Adipose tissue (tissue), 3 donors: Measurements from ENCODE around the gene PDE11A. TPM values are rescaled to one million over a fixed set of nuclear protein-coding genes. Genes with fewer than 3 reads are reported as not detected.

Experiments used
- H3K27ac ChIP-seq: one replicate; pipeline ENCODE4 v1.5.1; 2013; ENCODE audit warnings: low read depth, low read length
- WGBS, 3 donors: extraction: QIAGEN DNeasy Blood & Tissue Kit; methylation state at CpG; one replicate each; pipeline ENCODE4 v1.1.7; 2013; 5-methylcytosine and 5-hydroxymethylcytosine counted together
- polyA plus RNA-seq, 3 donors: library from polyadenylated mRNA; stranded (reverse); fragments of 200-250 nt; gene quantifications; one replicate each; pipeline ENCODE4 v1.2.3, GENCODE V29; 2013
- donor health status: healthy with polysubstance abuse.
- donor health status: Bipolar disorder and iron deficiency.
- donor health status: healthy.

Gene PDE11A
- polyA plus RNA-seq, 3 donors, result 0.11 to 0.72 (median 0.27) TPM

GRCh38 chr2:177596866-177597265 lies 475.7 kb downstream of the PDE11A start:
- WGBS, 3 donors, result 63 to 94% (median 91%) methylated on average over 1 of the region's 1 CpG
- no peak overlapping the region for H3K27ac ChIP-seq

DNA sequence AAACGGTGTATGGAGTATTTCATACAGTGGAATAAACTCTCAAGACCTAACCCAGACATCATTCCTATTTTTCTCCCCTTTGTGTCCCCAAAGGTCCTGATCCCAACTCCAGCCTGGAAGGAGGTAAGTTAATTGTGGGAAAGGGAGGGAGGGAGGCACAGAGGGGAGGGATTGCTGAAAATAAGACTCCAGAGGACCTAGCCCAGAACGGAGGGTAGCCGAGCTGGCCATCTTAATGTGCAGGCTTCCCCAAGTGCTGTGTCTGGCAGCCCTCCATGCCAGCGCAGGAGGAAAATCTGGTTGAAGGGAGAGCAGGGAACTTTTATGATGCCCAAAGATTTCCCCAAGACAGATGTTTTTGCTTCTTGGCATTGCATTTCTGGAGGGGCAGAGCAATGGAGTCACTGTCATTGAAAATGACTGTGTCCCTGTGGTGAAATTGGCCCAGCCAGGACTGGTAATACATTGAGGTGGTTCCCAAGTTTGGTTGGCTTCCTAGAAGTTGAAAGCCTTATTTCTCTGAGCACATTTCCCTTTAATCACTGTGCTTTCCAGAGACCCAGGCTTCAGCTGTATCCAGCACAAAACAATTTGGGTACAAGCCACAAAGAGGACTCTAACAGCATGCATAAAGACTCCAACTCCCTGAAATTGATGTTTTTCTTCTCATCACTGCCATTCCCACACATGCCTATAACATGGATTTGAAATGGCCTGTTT lies 477.3 kb downstream of the PDE11A start:
- WGBS, 3 donors, result 94 to 98% (median 97%) methylated on average over 4 of the region's 4 CpGs
- H3K27ac ChIP-seq, result no peak overlapping the region

DNA sequence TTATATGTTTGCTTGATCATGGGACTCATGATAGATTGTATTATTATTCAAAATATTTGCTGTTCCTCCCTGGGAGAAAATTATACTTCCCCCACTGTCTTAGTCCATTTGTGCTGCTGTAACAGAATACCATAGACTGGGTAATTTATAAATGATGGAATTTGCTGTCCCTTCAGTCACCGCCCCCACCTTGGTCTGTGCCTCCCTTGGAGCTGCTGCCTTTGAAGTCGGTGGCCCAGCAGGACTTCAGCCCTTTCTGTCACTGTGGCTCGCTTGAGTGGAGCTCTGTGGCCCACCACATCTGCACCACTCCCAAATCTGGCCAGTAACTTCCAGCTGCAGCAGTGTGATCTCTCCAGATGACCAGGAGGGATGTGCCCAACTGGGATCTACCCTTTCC lies 479.2 kb downstream of the PDE11A start:
- WGBS, 3 donors, result 93 to 98% (median 96%) methylated on average over 3 of the region's 3 CpGs
- H3K27ac ChIP-seq, result no peak overlapping the region

- no peak overlapping the region for H3K27ac ChIP-seq
Observed at GRCh38 chr2:177592945-177593344, 479.6 kb downstream of the PDE11A start.

DNA sequence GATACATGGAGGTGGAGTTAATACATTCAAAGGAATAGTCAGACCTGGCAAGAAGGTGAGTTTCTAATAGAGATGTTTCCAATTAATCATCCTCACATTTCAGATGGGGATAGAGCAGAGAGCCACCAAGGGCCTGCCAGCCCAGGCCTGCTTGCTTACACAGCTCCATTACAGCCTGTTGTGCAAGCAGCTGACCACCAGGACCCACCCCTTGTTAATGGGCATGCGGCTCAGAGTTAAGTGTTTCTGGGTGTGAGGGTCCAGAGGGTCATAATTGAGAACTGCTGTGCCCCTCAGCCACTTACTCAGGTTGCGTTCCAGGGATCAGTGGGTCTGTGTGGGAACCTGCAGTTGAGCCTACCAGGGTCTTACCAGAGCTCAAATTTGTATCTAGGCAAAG lies 480.2 kb downstream of the PDE11A start:
- WGBS, 3 donors, result 88 to 97% (median 94%) methylated on average over 2 of the region's 2 CpGs
- H3K27ac ChIP-seq, result no peak overlapping the region

GRCh38 chr2:177589186-177589585 lies 483.4 kb downstream of the PDE11A start:
- no peak overlapping the region for H3K27ac ChIP-seq
- WGBS, 3 donors, result 78 to 93% (median 90%) methylated on average over 1 of the region's 1 CpG

DNA sequence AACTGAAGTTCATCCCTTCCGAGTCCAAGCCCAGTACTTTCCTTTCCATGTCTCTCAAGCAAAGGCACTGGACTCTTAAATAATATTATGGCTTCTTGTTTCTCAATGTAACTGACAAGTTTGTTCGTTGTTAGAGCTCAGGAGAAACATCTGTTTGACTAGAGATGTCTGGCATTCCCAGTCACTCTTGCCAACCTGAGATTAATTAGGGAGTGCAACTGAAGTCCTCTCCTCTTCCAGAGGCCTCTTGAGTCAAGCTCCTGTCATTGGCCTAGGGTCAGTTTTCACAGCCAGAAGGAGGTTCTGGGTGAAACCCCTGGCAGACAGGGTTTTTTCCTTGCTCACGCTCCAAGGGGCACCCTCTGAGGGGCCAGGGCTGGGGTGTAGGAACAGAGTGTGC lies 483.9 kb downstream of the PDE11A start:
- 83 to 86% (median 84%) methylated on average over 3 of the region's 3 CpGs for WGBS, 3 donors
- H3K27ac ChIP-seq, result no peak overlapping the region

- WGBS, 3 donors, result 55 to 94% (median 83%) methylated on average over 1 of the region's 1 CpG
- no peak overlapping the region for H3K27ac ChIP-seq
Observed at GRCh38 chr2:177587371-177587770, 485.2 kb downstream of the PDE11A start.

- WGBS, 3 donors, result 45 to 85% (median 49%) methylated on average over 1 of the region's 1 CpG
- H3K27ac ChIP-seq, result no peak overlapping the region
Observed at GRCh38 chr2:177586154-177586553, 486.4 kb downstream of the PDE11A start.

DNA sequence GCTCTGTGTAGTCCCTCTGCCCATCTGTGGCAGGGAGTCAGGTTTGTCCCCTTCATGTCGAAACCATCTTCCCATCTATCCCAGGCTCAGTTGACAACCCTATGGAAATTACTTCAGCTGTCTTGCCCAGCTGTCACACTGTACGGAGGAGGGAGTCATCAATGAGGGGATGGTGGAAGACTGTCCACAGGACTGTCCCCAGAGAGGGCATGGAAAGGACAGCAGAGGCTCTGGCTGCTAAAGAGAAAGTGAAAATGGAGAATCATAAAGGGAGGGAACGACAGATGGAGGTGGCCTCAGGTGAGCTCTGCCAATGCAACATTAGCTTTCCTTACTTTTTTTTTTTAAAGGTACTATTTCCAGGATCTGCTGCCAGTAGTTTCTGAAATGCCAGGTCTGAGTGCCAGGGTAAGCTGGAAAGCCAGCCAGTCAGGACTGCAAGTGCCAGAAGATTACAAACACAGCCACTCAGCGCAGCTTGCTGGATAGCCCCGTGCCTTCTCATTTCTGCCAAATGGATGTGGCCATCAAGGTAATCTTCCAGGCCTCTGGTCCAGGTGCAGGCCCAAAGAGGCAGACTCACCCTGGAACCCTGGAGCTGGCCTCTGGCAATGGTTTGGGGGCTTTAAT lies 487.2 kb downstream of the PDE11A start:
- no peak overlapping the region for H3K27ac ChIP-seq
- 39 to 91% (median 81%) methylated on average over 5 of the region's 5 CpGs for WGBS, 3 donors

GRCh38 chr2:177584030-177584692 lies 488.4 kb downstream of the PDE11A start:
- WGBS, 3 donors, result 89 to 96% (median 94%) methylated on average over 6 of the region's 6 CpGs

GRCh38 chr2:177582000-177582399 lies 490.6 kb downstream of the PDE11A start:
- H3K27ac ChIP-seq, result no peak overlapping the region
- WGBS, 3 donors, result 88 to 98% (median 93%) methylated on average over 1 of the region's 1 CpG

More at GRCh38 chr2:177584030-177584692, 488.4 kb downstream of the PDE11A start:
- H3K27ac ChIP-seq, result no peak overlapping the region

DNA sequence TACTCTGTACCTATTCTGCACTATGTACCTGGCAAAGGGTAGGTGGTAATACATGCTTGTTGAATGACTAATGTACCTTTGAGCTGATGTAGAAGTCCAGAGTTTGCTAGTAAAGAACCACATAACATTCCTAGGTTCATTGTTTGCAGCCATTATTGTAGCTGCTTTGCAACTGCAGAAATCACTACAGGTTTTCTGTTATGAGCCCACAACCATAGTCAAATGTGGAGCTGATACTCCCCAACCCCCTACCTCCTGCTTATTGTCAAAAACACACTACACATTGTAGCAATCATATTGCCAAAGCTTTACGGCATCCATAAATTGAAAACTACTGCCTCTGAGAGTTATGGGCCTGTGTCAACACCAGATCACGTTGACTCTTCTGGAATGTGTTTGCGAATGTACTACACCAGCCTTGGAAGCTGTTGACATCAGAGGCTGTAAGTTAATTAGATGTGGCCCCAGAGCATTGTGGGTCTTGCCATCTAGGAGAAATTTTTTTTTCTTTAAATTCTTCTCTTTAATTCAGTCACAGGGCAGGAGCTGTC lies 493.0 kb downstream of the PDE11A start:
- H3K27ac ChIP-seq, result no peak overlapping the region
- 81 to 93% (median 86%) methylated on average over 3 of the region's 3 CpGs for WGBS, 3 donors

DNA sequence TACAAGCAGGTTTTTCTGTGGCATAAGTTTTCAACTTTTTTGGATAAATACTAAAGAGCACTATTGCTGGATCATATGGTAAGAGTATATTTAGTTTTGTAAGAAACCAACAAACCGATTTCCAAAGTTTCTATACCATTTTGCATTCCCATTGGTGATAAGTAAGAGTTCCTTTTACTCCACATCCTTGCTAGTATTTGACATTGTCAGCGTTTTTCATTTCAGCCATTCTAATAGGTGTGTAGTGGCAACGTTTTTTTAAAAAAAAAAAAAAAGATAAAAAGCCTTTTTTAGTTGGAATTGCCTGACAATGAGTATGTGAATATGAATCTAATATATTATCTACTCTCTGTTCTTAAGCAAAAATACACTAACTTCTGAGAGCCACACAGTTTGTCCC lies 494.1 kb downstream of the PDE11A start:
- H3K27ac ChIP-seq, result no peak overlapping the region
- 66 to 92% (median 87%) methylated on average over 3 of the region's 3 CpGs for WGBS, 3 donors

DNA sequence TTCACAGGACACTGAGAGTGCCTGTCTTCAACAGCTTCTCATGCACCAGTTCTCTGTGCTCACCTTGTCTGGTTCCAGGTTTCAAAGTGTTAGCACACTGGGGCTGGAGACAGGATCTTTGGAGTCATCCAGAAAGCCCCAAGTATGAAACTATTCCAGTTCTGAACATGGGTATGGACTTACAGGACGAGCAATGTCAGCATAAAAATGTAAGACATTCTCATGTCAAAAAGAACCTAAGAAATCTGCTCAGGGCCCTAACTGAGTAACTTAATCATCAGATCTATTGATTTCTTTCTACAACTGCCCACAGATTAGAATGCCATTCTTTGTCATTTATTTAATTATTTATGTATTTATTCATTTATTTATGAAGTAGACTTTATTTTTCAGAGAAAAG lies 495.5 kb downstream of the PDE11A start:
- no peak overlapping the region for H3K27ac ChIP-seq
- WGBS, 3 donors, result 81 to 88% (median 86%) methylated on average over 1 of the region's 1 CpG

DNA sequence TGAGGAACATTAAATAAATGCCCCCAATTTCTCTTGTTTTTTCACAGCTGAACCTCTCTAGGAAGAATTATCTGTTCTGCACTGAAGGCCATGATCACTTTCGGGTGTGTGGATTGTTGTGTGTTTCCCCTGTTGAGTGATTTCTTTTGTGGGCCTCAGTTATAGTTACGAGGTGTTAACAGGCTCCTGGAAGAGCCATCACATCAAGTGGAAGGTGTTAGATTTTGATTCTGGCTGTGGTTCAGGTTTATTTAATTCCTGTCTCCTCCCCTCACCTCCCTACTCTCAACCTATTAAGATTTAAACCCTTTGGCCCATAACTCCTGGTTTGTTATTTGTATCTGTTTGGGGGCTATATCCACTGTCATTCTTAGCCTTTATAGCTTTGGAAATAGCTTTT lies 497.2 kb downstream of the PDE11A start:
- WGBS, 3 donors, result 88 to 90% (median 90%) methylated on average over 2 of the region's 2 CpGs
- H3K27ac ChIP-seq, result no peak overlapping the region

DNA sequence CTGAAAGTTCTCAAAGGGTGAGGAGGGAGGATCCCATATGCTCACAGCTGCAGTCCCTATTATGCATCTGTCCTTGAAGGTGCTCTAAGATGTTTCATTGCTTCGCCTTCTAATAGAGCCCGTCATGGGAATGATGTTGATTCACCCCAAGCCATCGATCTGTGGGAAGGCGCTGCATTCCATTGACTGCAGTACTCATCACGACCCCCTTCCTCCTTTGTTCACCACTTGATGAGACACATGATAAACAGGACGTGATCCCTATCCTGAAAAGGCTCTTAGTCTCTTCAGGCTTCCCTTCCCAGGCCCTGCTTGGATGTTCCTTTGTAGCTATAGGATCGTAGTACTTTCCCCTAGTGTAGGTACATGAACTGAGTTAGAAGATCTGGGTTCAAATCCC lies 498.2 kb downstream of the PDE11A start:
- 86 to 91% (median 88%) methylated on average over 7 of the region's 7 CpGs for WGBS, 3 donors
- H3K27ac ChIP-seq, result no peak overlapping the region
